HL-60/S4 treated with retinoic acid at 250 ng/mL for 4 days and 3 days (cell line): ENCODE results near the gene SHMT2.

Experiments
- in situ Hi-C: fragments of 300-500 bp; cut with MboI; formaldehyde crosslinking; loops from 2 replicates; pipeline ENCODE4 v1.7.0; 2022; ENCODE audit warnings: low sequenced_read_pairs

Gene SHMT2

GRCh38 chr12:57213763-57214397 is 15.6 kb upstream of the SHMT2 start:
- in situ Hi-C loops, result no loop called here

GRCh38 chr12:57214398-57214781 is 15.1 kb upstream of the SHMT2 start:
- in situ Hi-C loops, result no loop called here

DNA sequence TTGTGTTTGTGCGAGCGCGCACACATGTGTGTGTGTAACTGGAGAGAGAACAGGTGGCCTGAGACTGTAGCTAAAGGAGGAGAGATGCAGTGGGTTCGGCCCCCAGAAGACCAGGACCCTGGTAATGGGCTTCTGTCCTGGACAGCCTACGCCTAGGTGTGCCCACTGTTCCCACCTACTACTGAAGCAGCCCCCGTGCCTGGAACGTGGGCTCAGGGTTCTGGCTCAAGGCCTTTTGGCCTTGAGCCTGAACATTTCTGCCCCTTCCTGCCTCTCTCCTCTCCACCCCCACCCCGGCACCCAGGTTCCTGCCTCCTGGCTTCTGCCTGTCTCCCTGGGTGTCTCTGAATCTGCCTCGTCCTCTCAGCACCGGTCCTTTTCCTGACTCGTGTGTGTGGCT is 14.4 kb upstream of the SHMT2 start:
- in situ Hi-C loops, result no loop called here

DNA sequence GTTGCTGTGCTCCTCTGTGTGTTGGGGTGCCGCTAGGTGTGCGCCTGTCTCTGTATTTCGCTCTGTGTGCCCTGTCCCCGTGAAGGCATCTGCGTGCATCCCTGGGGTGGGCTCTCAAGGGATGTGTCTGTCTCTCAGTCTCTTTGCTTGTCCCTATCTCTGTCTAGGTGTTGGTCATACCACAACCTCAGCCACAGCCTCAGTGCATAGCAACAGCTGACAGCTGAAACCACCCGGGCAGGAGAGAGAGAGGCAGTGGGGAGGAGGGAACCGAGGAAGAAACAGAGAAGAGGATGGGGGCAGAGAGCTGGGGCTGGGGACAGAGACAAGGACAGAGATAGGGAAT is 13.9 kb upstream of the SHMT2 start:
- in situ Hi-C loops, result no loop called here

DNA sequence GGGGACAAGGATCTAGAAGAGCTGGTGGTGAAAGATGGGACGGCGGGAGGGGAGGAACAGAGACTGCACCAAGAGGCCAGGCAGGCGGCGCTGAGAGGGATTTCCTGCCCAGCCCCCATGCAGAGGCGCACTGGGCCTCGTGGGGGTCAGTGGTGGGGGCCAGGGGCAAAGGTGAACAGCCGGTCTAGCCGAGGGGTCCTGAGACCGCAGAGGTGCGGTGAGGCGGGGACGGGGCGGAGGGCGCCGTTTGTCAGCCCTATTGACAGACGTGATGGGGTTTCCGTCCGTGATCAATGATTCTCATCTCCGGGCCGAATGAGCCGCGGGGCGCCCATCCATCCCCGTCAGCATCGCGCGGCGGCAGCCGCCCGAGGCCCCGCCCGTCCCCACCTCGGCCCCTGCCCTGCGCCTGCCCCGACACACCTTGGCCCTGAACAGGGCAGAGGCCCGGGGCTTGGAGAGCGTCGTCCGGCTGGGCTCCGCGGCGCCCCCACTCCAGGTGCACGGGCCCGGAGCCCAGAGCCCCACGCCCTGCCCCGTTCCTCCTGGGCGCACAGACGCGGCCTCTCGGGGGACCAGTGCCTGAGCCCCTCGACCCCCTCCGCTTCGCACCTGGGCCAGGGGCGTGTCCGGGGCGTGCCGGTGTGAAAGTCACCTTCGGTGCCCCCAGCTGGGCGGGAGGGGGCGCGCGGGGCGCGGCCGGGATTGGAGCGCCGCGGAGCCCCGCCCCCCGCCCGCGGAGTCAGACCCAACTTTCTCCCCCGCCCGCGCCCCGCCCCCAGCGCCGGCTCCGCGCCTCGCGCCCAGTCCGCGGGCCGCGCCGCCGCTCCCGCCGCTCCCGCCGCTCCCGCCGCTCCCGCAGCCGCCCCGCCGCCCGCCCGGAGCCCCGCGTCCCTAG is 13.2 kb upstream of the SHMT2 start, which contains the start of gene NXPH4:
NXPH4 (plus strand) TSS at position 781 of the 898 bp plus-strand sequence. CDS start 176 bp downstream, outside the sequence.
- in situ Hi-C loops, result no loop called here

GRCh38 chr12:57216921-57217879 is 12.3 kb upstream of the SHMT2 start:
- in situ Hi-C loops, result no loop called here

- in situ Hi-C loops, result no loop called here
These were observed 11.3 kb upstream of the SHMT2 start for GRCh38 chr12:57218030-57218853.

DNA sequence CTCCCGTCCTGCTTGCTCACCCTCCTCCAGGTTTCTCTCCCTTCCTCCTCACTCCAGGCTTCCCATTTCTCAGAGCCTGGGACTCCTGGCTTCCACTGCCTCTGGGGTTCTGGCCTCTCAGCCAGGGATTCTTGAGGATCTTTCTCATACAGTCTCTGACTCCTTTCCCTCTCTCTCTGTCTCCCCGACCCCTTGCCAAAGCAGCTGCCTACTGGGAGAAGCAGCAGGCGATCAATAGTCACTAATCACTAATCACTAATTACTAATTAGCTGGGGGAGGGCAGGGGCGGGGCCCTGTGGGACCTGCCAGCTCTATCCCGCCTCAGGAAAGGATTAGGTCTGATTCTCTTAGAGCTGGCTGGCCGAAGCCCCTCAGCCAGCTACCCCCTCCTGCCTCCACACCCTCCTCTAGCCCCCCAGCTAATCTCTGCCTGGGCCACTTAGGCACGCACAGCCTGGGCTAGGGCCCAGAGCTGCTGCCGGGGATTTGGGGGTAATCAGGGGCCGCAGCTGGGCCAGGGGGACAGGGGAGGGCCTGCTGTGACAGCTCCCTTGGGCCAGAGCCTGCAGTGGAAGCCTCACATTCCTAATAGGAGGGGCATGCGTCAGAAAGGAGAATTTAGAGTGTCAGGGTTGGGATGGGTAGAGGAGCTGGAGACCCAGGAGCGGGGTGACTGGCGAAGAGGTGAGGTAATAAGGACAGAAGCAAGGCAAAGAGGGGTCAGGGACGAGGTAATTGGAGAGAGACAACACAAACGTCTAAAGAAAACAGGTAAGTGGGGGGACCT is 10.1 kb upstream of the SHMT2 start:
- in situ Hi-C loops, result no loop called here

DNA sequence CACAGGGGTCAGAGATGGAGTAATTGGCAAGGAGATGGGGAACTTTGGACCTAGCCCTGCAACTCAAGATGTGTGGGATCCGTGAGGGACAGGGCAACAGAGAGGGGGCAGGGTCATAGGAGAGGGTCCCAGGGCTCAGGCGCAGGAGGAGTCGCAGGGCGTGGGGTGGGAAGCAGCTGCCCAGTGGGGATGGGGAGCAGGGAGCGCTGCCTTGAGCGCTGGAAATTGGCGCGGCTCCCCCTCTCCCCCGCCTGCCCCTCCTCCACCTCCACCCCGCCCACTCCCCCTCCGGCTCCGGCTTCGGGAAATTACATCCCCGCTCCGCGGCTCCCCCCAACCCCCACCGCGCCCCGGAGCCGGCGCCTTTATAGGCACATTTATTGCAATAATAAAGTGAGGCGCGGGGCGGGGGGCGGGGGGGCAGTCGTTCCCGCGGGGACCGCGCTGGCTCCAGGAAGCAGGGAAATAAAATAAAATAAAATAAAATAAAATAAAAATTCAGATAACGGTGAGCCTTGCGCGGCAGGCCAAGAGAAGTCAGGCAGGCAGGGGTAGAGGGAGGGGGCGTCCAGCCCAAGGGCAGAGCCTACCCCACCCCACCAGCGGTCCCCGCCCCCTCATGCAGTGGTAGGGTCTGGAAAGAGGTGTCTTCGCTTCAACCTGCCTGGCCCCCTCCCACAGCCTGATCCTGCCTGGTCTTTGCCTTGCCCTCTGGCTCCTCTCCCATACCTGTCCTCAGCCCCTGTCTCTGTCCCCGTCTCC is 9.3 kb upstream of the SHMT2 start:
- in situ Hi-C loops, result no loop called here

GRCh38 chr12:57220770-57221168 is 8.7 kb upstream of the SHMT2 start:
- in situ Hi-C loops, result no loop called here

GRCh38 chr12:57221169-57221917 is 8.2 kb upstream of the SHMT2 start:
- in situ Hi-C loops, result no loop called here

DNA sequence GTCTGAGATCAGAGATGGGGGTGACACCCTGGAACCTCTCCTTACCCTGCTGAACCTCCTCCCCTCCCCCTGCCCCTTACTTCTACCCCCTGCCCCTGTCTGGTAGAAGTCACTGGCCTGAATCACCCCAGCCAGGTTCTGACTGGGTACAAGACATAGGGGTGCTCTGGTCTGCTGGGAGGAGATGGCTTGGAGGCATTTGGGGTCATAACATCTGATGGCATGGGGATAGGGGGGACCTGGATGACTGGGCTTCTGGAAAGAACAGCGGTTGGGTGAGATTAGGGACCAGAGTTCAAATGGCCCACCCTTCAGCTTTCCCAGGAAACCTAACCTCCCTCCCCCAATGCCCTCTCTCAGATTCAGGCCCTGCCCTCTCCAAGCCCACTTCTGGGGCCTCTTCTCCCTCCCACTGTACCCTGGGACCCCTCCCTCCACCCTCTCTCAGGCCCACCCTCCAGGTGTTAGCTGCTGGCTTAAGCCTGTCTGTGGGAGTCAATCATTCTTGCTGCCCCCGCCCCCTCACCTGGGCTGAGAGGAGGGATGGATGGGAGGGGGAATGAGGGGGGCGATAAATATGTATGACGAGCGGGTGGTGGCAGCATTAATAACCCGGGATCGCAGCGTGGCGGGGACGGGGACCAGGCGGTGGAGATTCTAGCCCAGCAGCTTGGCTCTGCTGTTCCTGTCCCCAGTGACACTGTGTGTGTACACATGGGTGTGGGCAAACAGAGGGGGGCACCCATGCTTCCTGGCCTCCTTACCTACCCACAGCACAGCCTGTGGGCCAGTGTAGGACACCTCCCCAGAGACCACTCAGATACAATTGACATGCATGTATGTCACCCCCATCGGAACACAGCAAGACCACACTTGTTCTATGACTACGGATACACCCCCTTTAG is 7.0 kb upstream of the SHMT2 start:
- in situ Hi-C loops, result no loop called here

DNA sequence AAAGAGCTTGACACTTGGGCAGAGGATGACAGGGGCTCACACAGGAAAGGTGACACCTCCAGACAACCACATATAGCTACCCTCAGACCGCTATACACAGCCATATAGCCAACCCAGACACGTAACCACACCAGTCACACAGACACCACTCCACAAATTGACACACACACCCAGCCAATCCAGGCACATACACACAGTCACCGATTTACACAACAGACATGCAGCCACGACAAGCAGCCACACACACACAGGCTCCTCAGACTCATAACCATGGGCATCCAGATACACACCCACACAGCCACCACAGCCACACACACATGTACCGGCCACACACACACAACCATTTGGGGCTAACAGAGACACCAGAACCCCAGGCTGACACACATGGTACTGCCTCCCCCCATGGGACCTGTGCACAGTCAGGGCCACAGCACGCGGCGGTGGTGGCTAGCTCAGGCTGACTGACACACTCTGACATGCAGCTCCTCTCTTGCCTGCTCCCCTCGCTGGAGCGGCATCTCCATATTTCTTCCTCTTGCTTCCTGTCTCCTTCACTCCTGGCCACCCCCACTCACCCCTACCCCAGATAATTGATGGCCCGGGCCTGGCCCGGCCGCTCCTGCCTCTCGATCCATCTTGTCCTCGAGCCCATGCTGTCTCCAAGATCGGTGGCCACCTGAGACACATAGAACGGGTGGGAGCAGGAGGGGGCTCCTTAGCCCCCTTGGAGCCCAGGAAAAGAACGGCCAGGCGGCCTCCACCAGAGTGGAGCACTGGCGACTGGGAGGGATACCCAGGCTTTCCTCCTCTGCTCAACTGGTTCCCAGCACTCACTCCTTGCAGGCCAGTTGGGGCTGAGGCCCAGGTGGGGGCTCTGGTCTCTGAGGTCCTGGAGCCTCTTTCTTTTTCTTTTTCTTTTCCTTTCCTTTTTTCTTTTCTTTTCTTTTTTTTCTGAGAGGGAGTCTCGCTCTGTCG is 6.0 kb upstream of the SHMT2 start:
- in situ Hi-C loops, result no loop called here

- in situ Hi-C loops, result no loop called here
These were observed 5.1 kb upstream of the SHMT2 start for GRCh38 chr12:57224278-57224972.

- in situ Hi-C loops, result no loop called here
These were observed 4.4 kb upstream of the SHMT2 start for GRCh38 chr12:57224973-57225679.
